Ovary (tissue), 3 donors: Measurements from ENCODE around the gene SMO.
A peak's percentile ranks its signal among the peaks of the same experiment; 100 is the strongest.

Experiments used
- CTCF ChIP-seq, 3 donors: fragments of 450-650 bp in 2 of 3; fragments of 200-600 bp in 1 of 3; IDR thresholded peaks; one replicate each; pipeline versions ENCODE4 v1.5.1 to v1.8.0; 2016 to 2022; ENCODE audit warnings: antibody characterized with exemption in 3 of 3, mild to moderate bottlenecking in 1 of 3
- POLR2A ChIP-seq: fragments of 450-650 bp; IDR thresholded peaks from one replicate; pipeline ENCODE4 v1.6.1; 2017; ENCODE audit warnings: antibody characterized with exemption, mild to moderate bottlenecking, moderate library complexity
- donor health status: DM: no; HTN: no; CAD: no.

DNA sequence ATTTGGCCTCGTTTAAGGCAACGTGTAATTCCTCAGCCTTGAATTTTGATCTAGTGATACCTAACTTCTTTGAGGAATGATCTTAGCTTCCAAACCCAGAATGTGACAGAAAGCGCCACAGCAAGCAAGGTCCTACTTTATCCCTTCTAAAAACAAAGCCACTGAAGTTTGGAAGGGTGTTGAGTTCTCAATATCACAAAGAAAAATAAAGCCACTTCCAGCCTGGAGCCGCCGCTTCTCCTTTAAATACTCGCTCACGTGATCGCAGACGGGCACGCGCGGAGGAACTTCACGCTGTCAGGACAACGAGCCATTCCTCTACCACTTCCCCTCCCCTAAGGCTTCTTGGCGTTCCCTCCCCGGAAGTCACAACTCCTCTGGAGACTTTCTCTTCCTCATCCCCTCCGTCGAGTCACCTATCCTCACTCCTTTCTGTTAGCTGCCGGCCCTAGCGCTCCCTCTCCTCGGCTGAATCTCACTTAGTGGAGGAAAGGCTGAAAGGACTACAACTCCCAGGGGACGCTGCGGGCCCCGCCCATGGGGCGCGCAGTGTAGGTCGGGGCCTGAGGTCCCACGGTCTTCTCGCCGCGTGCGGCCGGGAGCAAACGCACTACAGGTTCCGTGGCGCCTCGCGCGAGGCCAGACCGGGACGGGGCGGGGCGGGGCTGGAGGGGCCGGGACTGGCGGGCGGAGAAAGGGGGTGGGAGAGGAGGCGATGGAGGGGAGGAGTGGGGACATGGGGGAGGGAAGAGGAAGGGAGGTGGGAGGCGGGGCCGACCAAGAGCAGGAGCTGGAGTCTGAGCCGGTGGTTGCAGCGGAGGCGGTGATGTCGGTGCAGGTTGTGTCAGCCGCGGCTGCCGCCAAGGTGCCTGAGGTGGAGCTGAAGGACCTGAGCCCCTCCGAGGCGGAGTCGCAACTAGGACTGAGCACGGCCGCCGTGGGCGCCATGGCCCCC is 36.1 kb downstream of the SMO start, which contains the start of gene AHCYL2:
- TF ChIP-seq POLR2A (peak; percentile 8), CTCF (IDR thresholded peaks at IDR 0.05) (no peak)
